HG03103 (cell line): ENCODE results near the gene THAP11.
"Not testable (repeated sequence)": the region's sequence is repeated elsewhere in the genome, so short reads cannot be mapped to it uniquely, and the experiment has no call there.

Experiments used
- ATAC-seq: cut with Tn5 transposase; IDR thresholded peaks from one replicate; pipeline ENCODE4 v1.9.1; 2021; ENCODE audit warnings: low read depth; ENCODE audit not compliant: unreplicated experiment

The THAP11 gene

GRCh38 chr16:67860589-67861398, 18.7 kb downstream of the THAP11 start:
- no peak for ATAC-seq

GRCh38 chr16:67861877-67862276, 19.8 kb downstream of the THAP11 start:
- ATAC-seq, result no peak

- ATAC-seq, result no peak
Observed at GRCh38 chr16:67862623-67863583, 20.8 kb downstream of the THAP11 start.

- not testable (repeated sequence) for ATAC-seq
Observed at GRCh38 chr16:67864044-67864443, 21.9 kb downstream of the THAP11 start.

- ATAC-seq, result no peak
Observed at GRCh38 chr16:67864594-67864993, 22.5 kb downstream of the THAP11 start.

- no peak for ATAC-seq
Observed at GRCh38 chr16:67865318-67865717, 23.2 kb downstream of the THAP11 start.

- ATAC-seq, result no peak
Observed at GRCh38 chr16:67868290-67868689, 26.2 kb downstream of the THAP11 start.

GRCh38 chr16:67869653-67870052, 27.5 kb downstream of the THAP11 start:
- ATAC-seq, result no peak

GRCh38 chr16:67871256-67871655, 29.1 kb downstream of the THAP11 start:
- ATAC-seq, result no peak

GRCh38 chr16:67872131-67872630, 30.1 kb downstream of the THAP11 start:
- ATAC-seq, result no peak

- ATAC-seq, result peak; percentile 69
Observed at GRCh38 chr16:67872631-67873434, 30.7 kb downstream of the THAP11 start, which contains the start of gene EDC4. TSS of gene EDC4 (plus strand) at chr16:67873052. CDS start at chr16:67873262, 210 bp downstream.

GRCh38 chr16:67873435-67874370, 31.6 kb downstream of the THAP11 start:
- ATAC-seq, result no peak

GRCh38 chr16:67874372-67874771, 32.3 kb downstream of the THAP11 start:
- no peak for ATAC-seq

GRCh38 chr16:67877064-67877463, 34.9 kb downstream of the THAP11 start:
- ATAC-seq, result no peak

GRCh38 chr16:67878232-67878631, 36.1 kb downstream of the THAP11 start:
- ATAC-seq, result no peak

GRCh38 chr16:67878846-67879245, 36.7 kb downstream of the THAP11 start:
- no peak for ATAC-seq

GRCh38 chr16:67879462-67879861, 37.3 kb downstream of the THAP11 start:
- no peak for ATAC-seq

- ATAC-seq, result no peak
Observed at GRCh38 chr16:67879936-67880335, 37.8 kb downstream of the THAP11 start.

- ATAC-seq, result no peak
Observed at GRCh38 chr16:67880584-67880983, 38.5 kb downstream of the THAP11 start.
